ENCODE results near the gene DNAJB8. TPM values are rescaled to one million over a fixed set of nuclear protein-coding genes. Genes with fewer than 3 reads are reported as not detected.

Gene DNAJB8
- total RNA-seq, 1 experiment from 2014 or later, result not detected

- Histone ChIP-seq H3K27me3 (replicated peaks; ENCODE audit: insufficient read depth, low read depth, low read length, poor library complexity) (no peaks in the 10 kb centered on the region), H3K4me3 (ENCODE audit: low read depth, low read length, poor library complexity, severe bottlenecking) (no peak overlapping the region), H3K27ac (ENCODE audit: low read depth, low read length, poor library complexity, severe bottlenecking) (no peak overlapping the region), H3K4me1 (ENCODE audit: insufficient read depth, low read length, poor library complexity, severe bottlenecking) (no peaks in the 10 kb centered on the region), H3K36me3 (ENCODE audit: insufficient read depth, low read length, poor library complexity, severe bottlenecking) (no peaks in the 10 kb centered on the region), H3K9me3 (ENCODE audit: low read depth, low read length, poor library complexity, severe bottlenecking) (no peaks in the 10 kb centered on the region)
- no peak for TF ChIP-seq EZH2 (IDR thresholded peaks at IDR 0.05; ENCODE audit: borderline replicate concordance, low read depth, low read length, poor library complexity, severe bottlenecking)
- TF ChIP-seq, protein P1, sequence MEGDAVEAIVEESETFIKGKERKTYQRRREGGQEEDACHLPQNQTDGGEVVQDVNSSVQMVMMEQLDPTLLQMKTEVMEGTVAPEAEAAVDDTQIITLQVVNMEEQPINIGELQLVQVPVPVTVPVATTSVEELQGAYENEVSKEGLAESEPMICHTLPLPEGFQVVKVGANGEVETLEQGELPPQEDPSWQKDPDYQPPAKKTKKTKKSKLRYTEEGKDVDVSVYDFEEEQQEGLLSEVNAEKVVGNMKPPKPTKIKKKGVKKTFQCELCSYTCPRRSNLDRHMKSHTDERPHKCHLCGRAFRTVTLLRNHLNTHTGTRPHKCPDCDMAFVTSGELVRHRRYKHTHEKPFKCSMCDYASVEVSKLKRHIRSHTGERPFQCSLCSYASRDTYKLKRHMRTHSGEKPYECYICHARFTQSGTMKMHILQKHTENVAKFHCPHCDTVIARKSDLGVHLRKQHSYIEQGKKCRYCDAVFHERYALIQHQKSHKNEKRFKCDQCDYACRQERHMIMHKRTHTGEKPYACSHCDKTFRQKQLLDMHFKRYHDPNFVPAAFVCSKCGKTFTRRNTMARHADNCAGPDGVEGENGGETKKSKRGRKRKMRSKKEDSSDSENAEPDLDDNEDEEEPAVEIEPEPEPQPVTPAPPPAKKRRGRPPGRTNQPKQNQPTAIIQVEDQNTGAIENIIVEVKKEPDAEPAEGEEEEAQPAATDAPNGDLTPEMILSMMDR (conservative IDR thresholded peaks at IDR 0.05; ENCODE audit: low read depth, low read length), result no peak
- CTCF ChIA-PET, result no interaction called here
- intact Hi-C loops (cut with micrococcal nuclease; ENCODE audit: unreplicated experiment), result no loop called here
- DNase-seq (ENCODE audit: low spot score), result no peak
- POLR2A ChIA-PET (ENCODE audit: low non-redundant PET), result no interaction called here
- BruUV-seq (replicated peaks), result no TSS peak
Measured at GRCh38 chr3:128472449-128473179, 5.9 kb upstream of the DNAJB8 start.

- DNase-seq (ENCODE audit: low spot score), result no peak
- Histone ChIP-seq H3K36me3 (ENCODE audit: insufficient read depth, low read length, poor library complexity, severe bottlenecking) (no peaks in the 10 kb centered on the region), H3K4me1 (ENCODE audit: insufficient read depth, low read length, poor library complexity, severe bottlenecking) (no peaks in the 10 kb centered on the region), H3K4me3 (ENCODE audit: low read depth, low read length, poor library complexity, severe bottlenecking) (no peak overlapping the region), H3K27ac (ENCODE audit: low read depth, low read length, poor library complexity, severe bottlenecking) (no peak overlapping the region), H3K9me3 (ENCODE audit: low read depth, low read length, poor library complexity, severe bottlenecking) (no peaks in the 10 kb centered on the region), H3K27me3 (replicated peaks; ENCODE audit: insufficient read depth, low read depth, low read length, poor library complexity) (no peaks in the 10 kb centered on the region)
- no TSS peak for BruUV-seq (replicated peaks)
- ChIA-PET POLR2A (ENCODE audit: low non-redundant PET) (no interaction called here), CTCF (no interaction called here)
- intact Hi-C loops (cut with micrococcal nuclease; ENCODE audit: unreplicated experiment), result no loop called here
- TF ChIP-seq, protein P1 (conservative IDR thresholded peaks at IDR 0.05; ENCODE audit: low read depth, low read length), result no peak
- TF ChIP-seq EZH2 (IDR thresholded peaks at IDR 0.05; ENCODE audit: borderline replicate concordance, low read depth, low read length, poor library complexity, severe bottlenecking), result no peak
Measured at GRCh38 chr3:128471720-128472119, 5.0 kb upstream of the DNAJB8 start.

GRCh38 chr3:128471110-128471509 lies 4.4 kb upstream of the DNAJB8 start:
- no peak for DNase-seq (ENCODE audit: low spot score)
- Histone ChIP-seq H3K36me3 (ENCODE audit: insufficient read depth, low read length, poor library complexity, severe bottlenecking) (no peaks in the 10 kb centered on the region), H3K4me1 (ENCODE audit: insufficient read depth, low read length, poor library complexity, severe bottlenecking) (no peaks in the 10 kb centered on the region), H3K4me3 (ENCODE audit: low read depth, low read length, poor library complexity, severe bottlenecking) (no peak overlapping the region), H3K27ac (ENCODE audit: low read depth, low read length, poor library complexity, severe bottlenecking) (no peak overlapping the region), H3K27me3 (replicated peaks; ENCODE audit: insufficient read depth, low read depth, low read length, poor library complexity) (no peaks in the 10 kb centered on the region), H3K9me3 (ENCODE audit: low read depth, low read length, poor library complexity, severe bottlenecking) (no peaks in the 10 kb centered on the region)
- no TSS peak for BruUV-seq (replicated peaks)
- ChIA-PET POLR2A (ENCODE audit: low non-redundant PET) (no interaction called here), CTCF (no interaction called here)
- intact Hi-C loops (cut with micrococcal nuclease; ENCODE audit: unreplicated experiment), result no loop called here
- no peak for TF ChIP-seq EZH2 (IDR thresholded peaks at IDR 0.05; ENCODE audit: borderline replicate concordance, low read depth, low read length, poor library complexity, severe bottlenecking)
- TF ChIP-seq, protein P1 (conservative IDR thresholded peaks at IDR 0.05; ENCODE audit: low read depth, low read length), result no peak

Measured in A673 (cell line).